GM19467 (cell line): ENCODE data around the gene SCAPER.
"Not testable (repeated sequence)": the region's sequence is repeated elsewhere in the genome, so short reads cannot be mapped to it uniquely, and the experiment has no call there.

Source experiments
- ATAC-seq: cut with Tn5 transposase; IDR thresholded peaks from one replicate; pipeline ENCODE4 v1.9.1; 2021; ENCODE audit warnings: mild to moderate bottlenecking, moderate library complexity; ENCODE audit not compliant: unreplicated experiment

The SCAPER gene

GRCh38 chr15:76439542-76439941 is 465.6 kb downstream of the SCAPER start:
- no peak for ATAC-seq

- ATAC-seq = no peak
Measured at GRCh38 chr15:76433798-76434400, 471.2 kb downstream of the SCAPER start.

- not testable (repeated sequence) for ATAC-seq
Measured at GRCh38 chr15:76433036-76433435, 472.1 kb downstream of the SCAPER start.

GRCh38 chr15:76432604-76433003 is 472.5 kb downstream of the SCAPER start:
- no peak for ATAC-seq

GRCh38 chr15:76431971-76432370 is 473.2 kb downstream of the SCAPER start:
- no peak for ATAC-seq

- ATAC-seq = not testable (repeated sequence)
Measured at GRCh38 chr15:76430711-76431110, 474.4 kb downstream of the SCAPER start.

- no peak for ATAC-seq
Measured at GRCh38 chr15:76429661-76430060, 475.5 kb downstream of the SCAPER start.

GRCh38 chr15:76426941-76427340 is 478.2 kb downstream of the SCAPER start:
- ATAC-seq = no peak

- no peak for ATAC-seq
Measured at GRCh38 chr15:76418352-76419140, 486.6 kb downstream of the SCAPER start.

- no peak for ATAC-seq
Measured at GRCh38 chr15:76401285-76401684, 503.9 kb downstream of the SCAPER start.

GRCh38 chr15:76398317-76399104 is 506.6 kb downstream of the SCAPER start:
- ATAC-seq = no peak

GRCh38 chr15:76393614-76394013 is 511.5 kb downstream of the SCAPER start:
- ATAC-seq = no peak

GRCh38 chr15:76391847-76392246 is 513.3 kb downstream of the SCAPER start:
- no peak for ATAC-seq

GRCh38 chr15:76391309-76391708 is 513.8 kb downstream of the SCAPER start:
- no peak for ATAC-seq

- ATAC-seq = no peak
Measured at GRCh38 chr15:76390571-76390970, 514.6 kb downstream of the SCAPER start.

- ATAC-seq = no peak
Measured at GRCh38 chr15:76386926-76387325, 518.2 kb downstream of the SCAPER start.

GRCh38 chr15:76386178-76386577 is 519.0 kb downstream of the SCAPER start:
- no peak for ATAC-seq

- ATAC-seq = no peak
Measured at GRCh38 chr15:76384409-76384808, 520.7 kb downstream of the SCAPER start.

GRCh38 chr15:76382987-76383728 is 522.0 kb downstream of the SCAPER start:
- no peak for ATAC-seq

GRCh38 chr15:76381366-76381765 is 523.8 kb downstream of the SCAPER start:
- no peak for ATAC-seq

- ATAC-seq = no peak
Measured at GRCh38 chr15:76380249-76380648, 524.9 kb downstream of the SCAPER start.
